ENCODE data around the gene ADGRG6. TPM values are rescaled to one million over a fixed set of nuclear protein-coding genes. Genes with fewer than 3 reads are reported as not detected.

Gene ADGRG6
- total RNA-seq, 1 experiment from 2014 or later: 2.5 TPM

GRCh38 chr6:142275236-142276006 lies 26.4 kb upstream of the ADGRG6 start:
- Histone ChIP-seq H4K5ac (ENCODE audit: insufficient read length, low read depth, low read length) (no peak overlapping the region), H2BK12ac (ENCODE audit: insufficient read length, low read depth, low read length) (no peak overlapping the region), H3K4me1 (ENCODE audit: insufficient read depth, low read length) (peaks cover 4% of the 10 kb centered on the region; the same call in 1 of the 2 replicates), H3K14ac (ENCODE audit: insufficient read depth, low read length) (no peak overlapping the region), H3K79me1 (ENCODE audit: insufficient read depth, low read depth, low read length, poor library complexity, severe bottlenecking) (no peaks in the 10 kb centered on the region), H3K27ac (ENCODE audit: insufficient read length, low read depth, low read length) (no peak overlapping the region), H3K23me2 (ENCODE audit: insufficient read length, low read depth, low read length, poor library complexity, severe bottlenecking) (no peaks in the 10 kb centered on the region), H4K20me1 (ENCODE audit: control insufficient read depth, insufficient read depth, insufficient read length) (no peaks in the 10 kb centered on the region), H3K79me2 (ENCODE audit: insufficient read depth, low read length) (no peaks in the 10 kb centered on the region), H3T11ph (ENCODE audit: low read length) (no peak overlapping the region), H4K8ac (replicated peaks; ENCODE audit: insufficient read length, low read depth, low read length) (no peak overlapping the region), H2AFZ (ENCODE audit: low read length) (peak overlapping the region; percentile 83), H2AK5ac (ENCODE audit: insufficient read length, low read length) (no peak overlapping the region), H3K23ac (ENCODE audit: insufficient read length, low read depth, low read length) (no peak overlapping the region), H2BK5ac (ENCODE audit: insufficient read length, low read length) (no peak overlapping the region), H4K91ac (ENCODE audit: insufficient read length, low read depth, low read length) (no peak overlapping the region), H3K4me2 (ENCODE audit: insufficient read depth, insufficient read length, low read length) (no peak overlapping the region), H3K27me3 (ENCODE audit: insufficient read depth, low read length) (no peaks in the 10 kb centered on the region), H3K4ac (ENCODE audit: low read depth, low read length) (no peak overlapping the region), H3K18ac (ENCODE audit: insufficient read length, low read depth, low read length) (no peak overlapping the region), H2BK120ac (ENCODE audit: low read depth, low read length, poor library complexity, severe bottlenecking) (no peak overlapping the region), H2BK15ac (ENCODE audit: low read depth, low read length) (no peak overlapping the region), H3K56ac (ENCODE audit: insufficient read length, low read depth, low read length) (no peak overlapping the region), H2BK20ac (ENCODE audit: low read depth, low read length, poor library complexity, severe bottlenecking) (no peak overlapping the region), H3K9me3 (ENCODE audit: control insufficient read depth, low read depth, low read length) (no peaks in the 10 kb centered on the region), H3K9ac (ENCODE audit: extremely low read depth, insufficient read length, low read length) (no peak overlapping the region)
- Mint-ChIP-seq H3K4me3 (no peak overlapping the region), H3K36me3 (ENCODE audit: insufficient read depth in 1 of 3, low read depth in 3 of 3) (no peaks in the 10 kb centered on the region; a peak in 1 of 7 replicates), H3K27ac (no peak overlapping the region), H3K27me3 (ENCODE audit: low read depth) (no peaks in the 10 kb centered on the region), H3K4me1 (peaks cover 6 to 8% of the 10 kb centered on the region in 2 experiments), H3K9me3 (no peaks in the 10 kb centered on the region; a peak in 1 of 5 replicates)
- no peak for TF ChIP-seq CTCF (conservative IDR thresholded peaks at IDR 0.05)
- no CpG with 5 or more reads among the region's 5 CpGs for WGBS (ENCODE audit: extremely low coverage, insufficient read length, low lambda C conversion rate)
- no peak for DNase-seq
